HG03139 (cell line): ENCODE data around the gene MOB3C.

Source experiments
- ATAC-seq: cut with Tn5 transposase; IDR thresholded peaks from one replicate; pipeline ENCODE4 v1.9.1; 2021; ENCODE audit not compliant: unreplicated experiment

MOB3C gene

DNA sequence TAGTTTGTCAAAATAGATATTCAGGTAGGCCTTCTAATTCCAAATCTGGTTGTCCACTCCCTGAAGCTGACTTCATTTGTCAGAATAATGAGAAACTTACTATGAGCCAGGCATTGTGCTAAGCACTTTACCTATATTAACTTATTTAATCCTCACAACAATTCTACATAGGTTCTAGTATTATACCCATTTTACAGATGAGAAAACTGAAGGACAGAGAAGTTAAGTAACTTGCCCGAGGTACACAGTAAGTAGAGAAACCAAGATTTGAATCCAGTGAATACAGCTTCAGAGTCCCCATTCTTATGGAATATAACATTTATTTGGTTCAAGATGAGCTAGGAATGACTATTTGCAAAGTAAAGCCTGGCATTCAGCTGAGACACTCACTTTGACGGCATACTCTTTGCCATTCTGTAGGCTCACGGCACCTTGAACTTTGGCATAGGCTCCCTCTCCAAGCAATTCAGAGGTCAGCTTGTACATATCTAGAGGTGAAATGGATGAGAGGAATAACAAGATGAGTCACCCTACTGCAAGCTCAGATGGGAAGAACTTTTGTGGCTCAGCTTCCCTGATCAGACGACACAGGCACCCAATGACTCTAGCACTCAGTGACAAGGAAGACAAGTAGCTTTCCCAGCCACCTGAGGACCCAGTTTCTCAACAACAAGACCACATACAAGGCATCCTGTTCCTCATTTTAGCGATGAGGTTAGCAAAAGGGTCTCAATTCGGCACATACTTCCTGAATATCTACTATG is 36.3 kb downstream of the MOB3C start:
- ATAC-seq, result no peak

DNA sequence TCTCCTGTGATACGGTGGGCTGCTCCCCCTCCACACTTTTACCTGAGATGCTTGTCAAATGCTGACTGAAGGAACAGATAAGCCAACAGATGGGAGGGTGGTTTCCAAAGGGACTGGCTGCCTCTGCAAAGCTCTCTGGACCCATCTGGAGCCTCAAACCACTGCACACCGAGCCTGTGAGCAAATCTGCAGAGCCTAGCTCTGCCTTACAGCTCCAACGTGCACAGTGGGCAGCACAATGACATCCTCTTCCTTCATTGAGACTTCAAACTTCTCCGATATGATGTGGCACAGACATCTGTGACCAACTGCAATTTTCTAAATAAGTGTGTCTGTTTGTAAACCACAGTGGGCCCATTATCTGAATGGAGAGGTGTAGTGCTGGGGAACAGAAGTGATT is 38.9 kb downstream of the MOB3C start:
- no peak for ATAC-seq

DNA sequence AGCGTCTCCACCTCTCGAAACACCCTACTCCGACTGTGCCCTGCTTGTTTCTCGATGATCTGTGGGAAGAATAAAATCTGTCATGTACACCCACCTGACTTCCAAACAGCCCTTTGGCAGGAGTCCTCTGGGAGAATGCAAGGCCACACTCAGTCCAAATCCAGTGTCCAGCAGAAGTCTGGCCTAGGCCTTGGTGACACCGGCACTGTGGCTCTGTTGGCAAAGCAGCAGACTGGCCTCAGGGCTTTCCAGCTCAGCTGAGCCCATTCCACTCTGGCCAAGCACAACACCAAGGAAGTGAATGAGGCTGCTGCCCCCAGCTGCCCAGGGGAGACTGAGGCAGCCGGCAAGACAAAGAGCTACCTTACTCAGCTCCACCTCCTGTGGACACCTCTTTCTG is 40.0 kb downstream of the MOB3C start:
- no peak for ATAC-seq

DNA sequence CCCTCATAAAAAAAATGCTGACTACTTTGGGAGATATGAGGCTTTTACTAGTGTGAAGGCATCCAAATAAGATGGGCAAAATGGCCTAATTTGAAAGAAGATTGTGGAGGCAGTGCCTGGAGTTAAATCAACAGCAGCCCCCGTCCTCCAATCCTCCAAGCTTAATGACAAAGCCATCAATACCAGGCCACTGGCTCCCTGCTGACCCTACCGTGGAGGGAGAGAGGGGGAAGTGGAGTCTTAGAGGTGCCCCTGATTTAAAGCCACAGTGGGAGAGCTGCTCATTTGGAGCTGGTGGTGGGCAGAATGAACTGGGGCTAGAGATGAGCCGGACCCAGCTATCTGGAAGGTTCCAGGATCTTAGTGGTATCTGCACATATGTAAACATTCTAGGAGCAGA is 40.8 kb downstream of the MOB3C start:
- ATAC-seq, result no peak

DNA sequence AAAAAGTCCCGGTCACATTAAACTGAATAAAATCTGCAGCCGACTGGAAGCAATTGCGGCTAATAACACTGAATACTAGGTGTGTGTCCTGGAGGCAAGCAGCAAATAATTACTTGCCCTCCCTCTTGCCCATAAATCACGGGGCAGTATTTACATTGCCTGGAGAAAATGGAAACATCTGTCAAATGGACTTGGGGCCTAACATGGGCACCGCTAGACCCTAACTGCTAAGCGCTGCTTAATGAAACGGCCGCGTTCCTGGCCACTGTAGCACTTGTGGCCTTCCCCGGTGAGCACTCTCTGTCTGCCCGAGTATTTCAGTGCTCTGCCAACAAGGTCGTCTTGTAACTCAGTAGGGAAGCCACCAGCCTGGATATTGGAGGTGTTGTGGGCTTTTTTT is 41.3 kb downstream of the MOB3C start:
- no peak for ATAC-seq

DNA sequence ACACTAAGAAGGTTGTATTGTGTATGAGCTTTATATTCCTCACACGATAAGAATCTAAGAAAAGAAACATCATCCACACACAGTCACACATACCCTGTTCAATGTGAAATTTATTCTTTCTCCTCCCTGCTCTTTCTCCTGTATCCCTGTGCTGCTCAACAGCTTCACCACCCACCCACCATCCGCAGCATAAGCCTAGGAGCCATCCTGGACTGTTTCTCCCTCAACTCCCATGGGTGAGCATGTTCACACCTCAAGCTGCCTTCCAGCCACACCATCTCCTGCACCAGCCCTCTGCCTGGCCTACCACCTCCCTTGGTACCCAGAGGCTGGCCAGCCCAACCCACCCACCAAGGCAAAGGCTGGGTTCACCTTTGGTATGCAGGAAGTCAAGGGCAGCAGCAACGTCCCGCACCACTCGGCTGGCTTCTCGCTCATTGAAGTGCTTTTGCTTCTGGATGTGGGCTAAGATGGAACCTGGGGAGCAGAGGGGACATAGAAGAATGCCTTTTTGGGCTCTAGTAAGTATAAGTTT is 44.9 kb downstream of the MOB3C start:
- ATAC-seq, result no peak

DNA sequence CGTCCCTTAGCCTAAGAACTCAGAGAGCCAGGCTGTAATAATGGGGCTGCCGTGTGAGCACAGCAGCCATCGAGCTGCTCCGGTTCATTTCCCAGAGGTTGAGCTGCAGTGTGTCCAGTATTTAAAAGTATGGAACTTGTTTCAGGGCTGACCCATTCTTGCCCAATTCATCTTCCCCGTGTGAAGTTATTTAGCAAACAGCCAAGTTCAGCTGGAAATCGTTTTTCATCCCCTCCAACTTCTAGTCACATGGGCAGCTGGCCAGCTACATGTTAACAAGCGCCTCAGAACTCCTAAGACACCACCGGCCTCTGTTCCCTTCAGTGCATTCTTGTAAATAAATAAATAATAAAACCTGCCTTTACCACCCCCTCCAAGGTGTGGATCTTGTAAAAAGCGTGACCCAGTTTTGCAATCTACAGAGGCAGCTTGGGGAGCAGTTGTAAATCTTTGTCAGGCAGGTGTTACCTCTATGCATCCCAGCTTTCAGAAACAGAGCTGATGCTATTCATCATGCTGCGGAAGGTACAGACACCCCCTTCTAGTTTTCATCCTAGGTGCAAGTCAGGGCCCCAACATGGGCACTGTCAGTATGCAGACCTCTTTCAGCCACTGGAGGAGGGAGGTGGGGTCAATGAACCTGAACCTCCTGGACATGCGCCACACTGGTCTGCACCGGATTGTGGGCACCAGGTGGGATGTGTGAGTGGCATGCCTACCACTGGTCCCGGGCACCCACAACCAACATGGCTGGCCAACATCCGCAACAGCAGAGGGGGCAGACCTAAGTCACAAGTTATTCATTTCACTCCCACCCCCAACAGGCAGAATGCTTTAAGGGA is 46.5 kb downstream of the MOB3C start:
- no peak for ATAC-seq

DNA sequence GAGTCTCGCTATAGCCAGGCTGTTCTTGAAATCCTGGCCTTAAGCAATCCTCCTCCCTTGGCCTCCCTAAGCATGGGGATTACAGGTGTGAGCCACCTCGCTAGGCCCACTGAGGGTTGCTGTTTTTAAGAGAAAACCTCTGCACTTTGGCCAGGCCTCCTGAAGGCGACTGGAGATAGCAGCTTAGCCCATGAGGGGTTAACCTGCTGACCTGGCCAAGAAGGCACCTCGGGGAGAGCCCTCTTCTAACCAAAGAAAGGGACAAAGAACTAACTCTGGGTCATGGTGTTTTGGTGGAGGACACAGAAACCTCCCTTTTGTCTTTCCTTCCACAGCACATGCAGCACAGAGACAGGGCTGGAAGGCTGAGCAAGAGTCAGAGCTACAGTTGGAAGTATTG is 47.5 kb downstream of the MOB3C start:
- ATAC-seq, result no peak

DNA sequence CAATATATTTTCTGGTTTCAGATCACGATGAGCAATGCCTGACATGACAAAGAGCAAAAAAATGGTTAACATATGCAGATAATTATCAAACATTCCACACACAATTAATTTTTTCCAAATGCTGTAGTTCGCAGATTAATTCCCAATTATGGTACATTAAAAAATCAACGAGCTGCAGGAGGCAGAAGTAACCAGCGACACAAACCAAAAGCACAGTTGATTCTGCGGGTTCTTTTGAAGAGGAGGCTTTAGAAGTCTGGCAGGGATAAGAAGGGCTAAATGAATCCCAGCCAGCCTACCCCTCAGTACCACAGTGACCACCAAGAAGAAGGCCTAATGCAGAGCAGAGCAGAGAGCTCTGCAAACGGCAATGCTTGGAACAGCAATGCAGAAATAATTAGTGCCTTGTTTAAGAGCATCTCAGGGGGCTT is 48.1 kb downstream of the MOB3C start:
- no peak for ATAC-seq

DNA sequence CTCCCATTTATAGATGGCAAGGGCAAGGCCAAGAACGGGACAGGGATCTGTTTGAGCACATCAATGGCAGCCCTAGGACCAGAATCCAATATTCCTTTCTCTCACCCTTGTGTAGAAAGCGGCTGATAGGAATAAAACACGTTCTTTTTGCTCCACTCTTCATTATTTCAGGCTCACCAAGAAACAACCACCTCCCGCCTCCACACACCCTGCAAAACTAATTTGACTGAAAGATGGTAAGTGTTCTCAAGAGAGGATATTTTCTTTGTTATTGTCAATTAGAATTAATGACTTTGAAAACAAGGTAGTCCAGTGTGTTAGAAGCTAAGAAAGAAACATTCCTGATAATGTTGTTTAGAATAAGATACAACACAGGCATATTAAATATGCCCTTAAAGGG is 53.3 kb downstream of the MOB3C start:
- no peak for ATAC-seq

DNA sequence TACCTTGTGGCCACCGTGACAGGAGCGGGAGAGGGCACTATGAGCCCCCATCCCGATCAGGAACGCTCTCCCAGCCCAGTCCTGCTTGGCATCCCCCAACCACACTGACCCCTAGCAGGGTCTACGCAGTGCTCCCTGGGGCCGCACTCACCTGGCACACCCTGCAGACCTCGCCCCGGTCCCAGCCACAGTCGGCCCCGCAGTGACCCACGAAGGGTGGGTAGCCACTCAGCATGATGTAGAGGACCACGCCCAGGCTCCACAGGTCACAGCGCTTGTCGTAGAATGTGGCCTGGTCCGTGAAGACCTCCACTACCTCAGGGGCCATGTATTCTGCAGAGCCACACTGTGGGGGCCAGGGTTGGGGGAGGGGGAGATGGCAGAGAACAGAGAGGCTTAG is 54.1 kb downstream of the MOB3C start:
- ATAC-seq, result no peak

DNA sequence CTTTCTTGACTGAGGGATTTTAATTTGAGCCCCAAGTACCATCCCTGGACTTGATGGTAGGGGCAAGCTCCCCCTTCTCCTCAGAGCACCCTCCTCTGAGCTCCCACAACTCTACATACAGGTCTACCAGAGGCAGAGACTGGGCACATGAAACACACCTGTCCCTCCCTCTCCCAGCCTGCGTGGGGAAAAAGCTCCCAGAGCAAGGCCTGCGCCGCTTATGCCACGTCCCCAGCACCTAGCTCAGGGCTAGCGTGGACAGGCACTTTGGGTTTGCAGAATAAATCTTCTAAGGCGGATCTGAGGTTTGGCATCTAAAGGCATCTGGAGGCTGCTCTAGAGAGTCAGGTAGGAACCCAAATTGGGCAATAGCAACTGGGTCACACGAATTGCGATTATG is 57.6 kb downstream of the MOB3C start:
- no peak for ATAC-seq

DNA sequence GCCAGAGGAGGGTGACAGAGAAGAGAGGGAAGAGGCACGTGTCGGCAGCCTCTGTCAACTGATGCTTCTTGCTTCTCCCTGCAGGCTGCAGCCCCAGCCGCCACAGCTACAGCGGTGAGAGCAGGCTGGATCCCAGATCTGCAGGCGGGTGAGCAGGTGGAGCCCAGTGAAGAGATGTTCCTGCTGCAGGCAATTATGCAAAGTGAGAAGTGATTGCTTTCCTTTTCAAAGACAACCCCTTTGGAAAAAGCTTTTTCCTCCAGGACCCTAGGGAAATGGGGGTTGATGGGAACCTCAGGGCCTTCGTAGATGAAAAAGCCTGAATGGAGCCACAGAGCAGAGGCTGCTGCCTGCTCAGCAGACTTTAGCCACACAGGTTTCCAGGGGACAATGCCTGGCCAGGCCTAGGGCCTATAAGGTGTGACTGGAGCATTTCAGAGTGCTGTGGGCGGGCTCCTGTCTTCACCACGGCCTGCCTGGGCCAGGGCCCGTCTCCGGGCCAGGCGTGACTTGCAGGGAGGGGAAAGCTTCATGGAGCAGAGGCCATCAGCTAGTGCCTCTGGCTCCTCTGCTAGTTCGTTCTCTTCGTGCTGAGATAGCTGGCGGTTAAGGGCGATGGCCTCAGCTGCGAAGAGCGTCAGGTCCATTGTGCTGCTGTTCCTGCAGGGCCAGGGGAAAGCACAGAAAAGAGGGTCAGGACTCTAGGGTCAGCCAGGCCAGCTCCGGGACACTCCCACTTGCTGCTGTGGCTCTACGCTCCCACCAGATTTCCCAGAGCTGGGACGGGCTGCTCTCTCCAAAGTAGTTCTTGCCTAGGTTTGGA is 58.3 kb downstream of the MOB3C start:
- no peak for ATAC-seq
